ENCODE results near the gene ZNF223. TPM values are rescaled to one million over a fixed set of nuclear protein-coding genes. Genes with fewer than 3 reads are reported as not detected.

ZNF223 gene
- 2.4 to 4.0 TPM (median 3.5 TPM) in 5 replicates for total RNA-seq (2022; extraction: Qiagen RNA extraction; ENCODE audit: low read depth)

GRCh38 chr19:44051650-44052402, at the start of gene ZNF223:
ZNF223 (plus strand) TSS chr19:44052036; CDS start chr19:44055177, 3,141 bp downstream.

GRCh38 chr19:44002566-44003460, 49.0 kb upstream of the ZNF223 start, which contains the start of gene ZNF230:
ZNF230 (plus strand) TSS chr19:44002957; CDS start chr19:44007079, 4,122 bp downstream.

GRCh38 chr19:44025217-44025936, 26.5 kb upstream of the ZNF223 start, which contains the start of gene ZNF222:
ZNF222 (plus strand) TSS chr19:44025379; CDS start chr19:44025437, 58 bp downstream.

GRCh38 chr19:44071824-44072542, 20.1 kb downstream of the ZNF223 start, which contains the start of gene ZNF284:
ZNF284 (plus strand) TSS chr19:44072159; CDS start chr19:44076390, 4,231 bp downstream.

GRCh38 chr19:44093931-44094765, 42.3 kb downstream of the ZNF223 start, which contains the start of gene ZNF224:
ZNF224 (plus strand) TSS chr19:44094361; CDS start chr19:44097874, 3,513 bp downstream.

GRCh38 chr19:44113138-44113783, 61.4 kb downstream of the ZNF223 start, which contains the start of gene ZNF225:
ZNF225 (plus strand) TSS chr19:44113399; CDS start chr19:44115828, 2,429 bp downstream.

Other genes starting within 250 kb of the ZNF223 start
- gene LYPD5, start 249.6 kb upstream of the ZNF223 start, total RNA-seq (2022; extraction: Qiagen RNA extraction; ENCODE audit: low read depth): 0.14 to 0.22 TPM (median 0.15 TPM) in 3 of 5 replicates, not detected in the others
- gene ZNF283, start 224.7 kb upstream of the ZNF223 start, total RNA-seq (2022; extraction: Qiagen RNA extraction; ENCODE audit: low read depth): 3.6 to 6.6 TPM (median 4.3 TPM) in 5 replicates
- 0.21 to 0.29 TPM (median 0.28 TPM) in 4 of 5 replicates, not detected in the other for gene ZNF404, start 168.1 kb upstream of the ZNF223 start, total RNA-seq (2022; extraction: Qiagen RNA extraction; ENCODE audit: low read depth)
- 10.1 to 12.5 TPM (median 11.8 TPM) in 5 replicates for gene ZNF45, start 116.8 kb upstream of the ZNF223 start, total RNA-seq (2022; extraction: Qiagen RNA extraction; ENCODE audit: low read depth)
- 0.37 to 1.1 TPM (median 0.53 TPM) in 5 replicates for gene ZNF221, start 100.8 kb upstream of the ZNF223 start, total RNA-seq (2022; extraction: Qiagen RNA extraction; ENCODE audit: low read depth)
- 2.2 to 3.6 TPM (median 3.1 TPM) in 5 replicates for gene ZNF155, start 67.8 kb upstream of the ZNF223 start, total RNA-seq (2022; extraction: Qiagen RNA extraction; ENCODE audit: low read depth)
- gene ZNF230, start 49.1 kb upstream of the ZNF223 start, total RNA-seq (2022; extraction: Qiagen RNA extraction; ENCODE audit: low read depth): 2.3 to 3.9 TPM (median 2.8 TPM) in 5 replicates
- gene ZNF222, start 26.7 kb upstream of the ZNF223 start, total RNA-seq (2022; extraction: Qiagen RNA extraction; ENCODE audit: low read depth): 3.4 to 4.8 TPM (median 4.6 TPM) in 5 replicates
- 0.38 to 0.52 TPM (median 0.46 TPM) in 5 replicates for gene ZNF284, start 20.1 kb downstream of the ZNF223 start, total RNA-seq (2022; extraction: Qiagen RNA extraction; ENCODE audit: low read depth)
- 8.8 to 11.4 TPM (median 11.3 TPM) in 5 replicates for gene ZNF224, start 42.3 kb downstream of the ZNF223 start, total RNA-seq (2022; extraction: Qiagen RNA extraction; ENCODE audit: low read depth)
- 2.3 to 3.5 TPM (median 2.8 TPM) in 5 replicates for gene ZNF225, start 61.4 kb downstream of the ZNF223 start, total RNA-seq (2022; extraction: Qiagen RNA extraction; ENCODE audit: low read depth)
- gene ZNF234, start 89.5 kb downstream of the ZNF223 start, total RNA-seq (2022; extraction: Qiagen RNA extraction; ENCODE audit: low read depth): 1.2 to 2.7 TPM (median 2.3 TPM) in 5 replicates
- gene ZNF226, start 113.1 kb downstream of the ZNF223 start, total RNA-seq (2022; extraction: Qiagen RNA extraction; ENCODE audit: low read depth): 19.7 to 25.5 TPM (median 22.6 TPM) in 5 replicates
- 9.7 to 13.8 TPM (median 11.0 TPM) in 5 replicates for gene ZNF227, start 160.5 kb downstream of the ZNF223 start, total RNA-seq (2022; extraction: Qiagen RNA extraction; ENCODE audit: low read depth)
- 0.32 to 0.67 TPM (median 0.46 TPM) in 5 replicates for gene ZNF233, start 207.8 kb downstream of the ZNF223 start, total RNA-seq (2022; extraction: Qiagen RNA extraction; ENCODE audit: low read depth)

Data from A549 treated with RU486 at 1 μM for 4 hours (cell line).